HG03175 (cell line): ENCODE measurements around the gene MSLN.

ENCODE experiments used
- ATAC-seq: cut with Tn5 transposase; IDR thresholded peaks from one replicate; pipeline ENCODE4 v1.9.1; 2021; ENCODE audit warnings: mild to moderate bottlenecking, moderate library complexity; ENCODE audit not compliant: unreplicated experiment

The MSLN gene

DNA sequence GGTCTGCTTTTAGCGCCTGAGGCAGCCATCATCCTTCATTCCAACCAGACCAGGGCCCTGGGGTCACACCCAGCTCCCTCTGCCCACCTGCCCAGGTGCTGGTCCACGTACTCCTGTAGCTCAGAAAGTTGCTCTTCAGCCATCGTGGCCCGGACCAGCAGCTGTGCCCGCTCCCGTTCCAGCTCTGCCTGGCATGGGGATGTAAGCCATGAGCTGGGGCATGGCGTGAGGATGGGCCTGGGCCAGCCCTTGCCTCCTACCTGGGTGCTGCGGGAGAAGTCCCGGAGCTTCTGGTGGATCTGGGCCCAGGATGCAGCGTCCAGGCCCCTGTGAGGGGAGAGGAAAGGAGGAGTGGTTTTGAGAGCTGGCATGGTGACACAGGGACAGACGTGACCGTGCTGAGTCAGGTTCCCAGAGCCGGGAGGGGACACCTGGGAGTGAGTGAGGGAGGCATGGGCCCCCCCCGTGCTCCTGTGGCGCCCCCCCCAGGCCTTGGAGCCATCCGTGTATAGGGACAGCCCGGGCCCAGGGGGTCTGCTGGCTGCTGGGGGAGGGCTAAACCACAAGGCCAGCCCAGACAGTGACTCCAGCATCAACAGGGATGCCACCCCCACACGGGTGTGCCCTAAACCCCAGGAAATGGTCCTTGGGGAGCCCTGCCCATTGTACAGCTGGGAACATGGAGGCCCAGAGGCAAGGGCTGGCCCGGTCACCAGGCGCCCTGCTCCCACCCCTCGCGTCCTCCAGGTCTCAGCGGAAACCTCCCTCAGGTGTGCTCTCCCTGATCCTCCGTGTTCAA lies 37.5 kb upstream of the MSLN start:
- ATAC-seq = no peak

GRCh38 chr16:723695-724094 lies 36.8 kb upstream of the MSLN start:
- no peak for ATAC-seq

GRCh38 chr16:724188-725040 lies 36.1 kb upstream of the MSLN start:
- no peak for ATAC-seq

- ATAC-seq = no peak
Measured at GRCh38 chr16:725041-725376, 35.5 kb upstream of the MSLN start.

GRCh38 chr16:725463-726187 lies 34.9 kb upstream of the MSLN start:
- no peak for ATAC-seq

DNA sequence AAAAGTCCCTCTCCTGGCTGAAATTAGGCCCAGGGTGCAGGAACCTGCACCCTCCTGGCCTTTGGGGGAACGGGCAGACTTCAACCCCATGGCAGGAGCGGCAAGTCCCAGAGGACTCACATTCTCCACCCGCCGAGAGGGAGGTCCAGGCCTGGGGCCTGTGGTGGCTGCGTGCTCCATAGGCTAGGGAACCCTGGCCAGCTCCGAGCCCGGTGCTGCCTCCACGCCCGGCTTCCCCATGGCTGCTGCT lies 34.4 kb upstream of the MSLN start:
- ATAC-seq = no peak

- ATAC-seq = peak; percentile 21
Measured at GRCh38 chr16:726438-727290, 33.9 kb upstream of the MSLN start, which contains the start of the genes CCDC78 and HAGHL. CCDC78 (minus strand) TSS chr16:726443; CDS start chr16:726367, 76 bp downstream. HAGHL (plus strand) TSS chr16:727106; CDS start chr16:727510, 404 bp downstream.

DNA sequence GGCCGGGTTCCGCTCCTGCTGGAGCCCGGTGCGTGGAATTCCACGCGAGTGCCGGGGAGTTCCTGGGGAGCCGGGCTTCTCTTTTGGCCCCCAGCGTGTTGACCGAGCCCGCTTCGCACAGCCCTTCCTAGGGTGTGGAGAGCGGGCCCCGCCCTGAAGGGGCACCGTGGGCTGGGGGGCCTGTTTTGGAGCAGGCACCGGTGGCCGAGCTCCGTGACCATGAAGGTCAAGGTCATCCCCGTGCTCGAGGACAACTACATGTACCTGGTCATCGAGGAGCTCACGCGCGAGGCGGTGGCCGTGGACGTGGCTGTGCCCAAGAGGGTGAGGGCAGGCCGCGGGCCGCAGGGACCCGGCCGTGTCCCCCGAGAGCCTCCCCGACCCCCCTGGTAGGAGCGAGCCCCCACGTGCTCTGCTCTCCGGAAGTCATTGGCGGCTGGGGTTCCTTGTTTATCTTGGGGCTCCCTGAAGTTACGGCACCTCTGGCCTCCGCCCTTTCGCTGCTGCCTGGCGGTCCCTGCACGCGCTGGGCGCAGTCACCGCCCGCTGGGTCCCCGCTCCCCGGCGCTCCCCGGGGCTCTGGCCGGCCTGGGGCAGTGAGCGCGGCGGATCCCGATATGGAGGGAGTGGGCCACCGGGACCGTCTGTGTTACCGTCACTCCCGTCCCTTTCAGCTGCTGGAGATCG lies 33.1 kb upstream of the MSLN start:
- ATAC-seq = peak; percentile 10

DNA sequence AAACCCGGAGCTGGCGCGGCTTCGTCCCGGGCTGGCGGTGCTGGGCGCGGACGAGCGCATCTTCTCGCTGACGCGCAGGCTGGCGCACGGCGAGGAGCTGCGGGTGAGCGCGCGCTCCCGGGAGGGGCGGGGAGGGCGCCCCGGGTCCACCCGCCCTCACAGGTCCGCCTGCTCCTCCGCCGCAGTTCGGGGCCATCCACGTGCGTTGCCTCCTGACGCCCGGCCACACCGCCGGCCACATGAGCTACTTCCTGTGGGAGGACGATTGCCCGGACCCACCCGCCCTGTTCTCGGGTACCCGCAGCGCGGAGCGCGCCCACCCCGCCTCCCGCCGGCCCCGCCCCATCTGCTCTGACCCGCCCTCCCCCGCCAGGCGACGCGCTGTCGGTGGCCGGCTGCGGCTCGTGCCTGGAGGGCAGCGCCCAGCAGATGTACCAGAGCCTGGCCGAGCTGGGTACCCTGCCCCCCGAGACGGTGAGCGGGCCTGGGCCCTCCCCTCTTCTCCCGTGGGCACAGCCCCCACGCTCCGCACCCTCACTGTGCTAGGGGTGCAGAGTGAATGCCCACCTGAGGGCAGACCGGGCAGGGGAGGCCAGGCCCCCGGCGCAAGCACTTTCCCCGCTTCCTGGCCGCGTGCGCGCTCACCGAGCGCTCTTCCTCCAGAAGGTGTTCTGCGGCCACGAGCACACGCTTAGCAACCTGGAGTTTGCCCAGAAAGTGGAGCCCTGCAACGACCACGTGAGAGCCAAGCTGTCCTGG lies 32.2 kb upstream of the MSLN start:
- ATAC-seq = peak; percentile 40

- ATAC-seq = no peak
Measured at GRCh38 chr16:728890-729744, 31.4 kb upstream of the MSLN start.

DNA sequence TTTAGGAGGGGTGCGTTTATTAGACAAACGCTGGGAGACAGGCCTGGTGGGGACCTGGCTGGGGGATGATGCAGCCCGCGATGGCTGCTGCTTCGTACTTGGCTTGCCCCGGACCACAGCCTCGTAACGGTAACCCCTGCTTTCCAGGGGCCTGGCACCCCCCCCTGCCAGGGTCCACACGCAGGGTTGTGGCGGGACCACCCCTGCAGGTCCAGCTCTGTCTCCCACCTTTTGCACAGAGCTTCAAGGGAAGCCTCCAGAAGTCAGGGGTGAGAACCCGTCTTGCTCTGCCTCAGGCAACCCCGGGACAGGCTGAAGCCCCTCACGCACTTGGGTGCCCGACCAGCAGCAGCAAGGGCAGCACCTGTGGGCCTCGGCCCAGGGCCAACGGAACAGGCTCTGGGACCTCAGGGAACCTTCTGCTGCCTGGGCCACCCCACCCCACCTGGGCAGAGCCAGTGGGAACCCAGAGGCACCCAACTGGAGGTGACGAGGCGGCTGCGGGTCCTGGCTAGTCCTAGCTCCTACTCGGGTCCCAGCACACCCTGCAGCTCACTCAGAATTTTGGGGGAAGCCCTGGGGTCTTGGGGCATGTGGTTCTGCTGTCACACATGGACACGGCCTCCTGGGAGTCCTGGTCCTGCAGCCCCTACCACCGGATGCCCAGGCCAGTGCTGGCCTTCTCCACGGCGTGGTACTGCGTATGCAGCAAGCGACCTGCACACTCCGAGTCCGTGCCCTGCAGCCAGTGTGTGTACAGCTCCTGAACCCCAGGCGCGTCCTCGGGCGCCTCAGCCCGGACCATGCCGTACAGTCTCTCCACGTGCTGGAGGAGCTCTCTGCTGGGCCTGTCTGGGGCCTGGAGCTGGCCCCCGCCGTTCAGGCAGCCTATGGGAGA lies 30.5 kb upstream of the MSLN start:
- ATAC-seq = no peak

- no peak for ATAC-seq
Measured at GRCh38 chr16:730666-731509, 29.6 kb upstream of the MSLN start.

DNA sequence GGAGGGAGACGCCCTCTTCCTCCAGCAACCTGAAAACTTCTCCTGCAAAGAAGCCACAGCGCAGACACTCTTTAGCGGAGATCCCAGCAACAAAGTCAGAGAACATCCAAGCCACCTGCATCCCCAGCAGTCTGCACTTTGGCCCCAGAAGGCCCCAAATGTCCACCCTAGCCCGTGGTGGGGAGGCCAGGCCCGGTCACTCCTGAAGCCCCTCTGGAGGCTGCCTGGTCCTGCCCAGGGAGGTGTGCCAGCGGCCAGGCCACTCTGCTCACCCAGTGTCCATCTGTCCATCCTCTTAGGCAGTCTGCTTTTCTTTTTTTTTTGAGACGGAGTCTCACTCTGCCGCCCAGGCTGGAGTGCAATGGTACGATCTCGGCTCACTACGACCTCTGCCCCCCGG lies 28.2 kb upstream of the MSLN start:
- ATAC-seq = no peak

DNA sequence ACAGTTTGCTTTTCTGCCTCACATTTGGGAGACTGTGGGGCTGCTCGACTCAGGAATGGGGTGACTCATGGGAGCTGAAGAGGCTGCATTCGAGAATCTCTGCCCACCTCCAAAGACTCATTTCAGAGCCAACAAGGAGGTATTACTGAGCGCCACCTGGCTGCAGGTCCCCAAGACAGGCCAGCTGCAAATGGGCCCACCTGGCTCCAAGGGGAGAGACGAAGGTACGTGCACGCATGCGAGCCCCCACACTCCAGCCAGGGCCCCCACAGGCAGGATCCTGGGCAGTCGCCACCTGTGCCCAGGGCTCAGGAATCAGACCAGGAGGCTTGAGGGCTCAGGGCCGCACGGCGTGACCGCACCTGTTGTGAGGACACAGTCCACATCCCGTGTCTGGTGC lies 27.6 kb upstream of the MSLN start:
- ATAC-seq = no peak

DNA sequence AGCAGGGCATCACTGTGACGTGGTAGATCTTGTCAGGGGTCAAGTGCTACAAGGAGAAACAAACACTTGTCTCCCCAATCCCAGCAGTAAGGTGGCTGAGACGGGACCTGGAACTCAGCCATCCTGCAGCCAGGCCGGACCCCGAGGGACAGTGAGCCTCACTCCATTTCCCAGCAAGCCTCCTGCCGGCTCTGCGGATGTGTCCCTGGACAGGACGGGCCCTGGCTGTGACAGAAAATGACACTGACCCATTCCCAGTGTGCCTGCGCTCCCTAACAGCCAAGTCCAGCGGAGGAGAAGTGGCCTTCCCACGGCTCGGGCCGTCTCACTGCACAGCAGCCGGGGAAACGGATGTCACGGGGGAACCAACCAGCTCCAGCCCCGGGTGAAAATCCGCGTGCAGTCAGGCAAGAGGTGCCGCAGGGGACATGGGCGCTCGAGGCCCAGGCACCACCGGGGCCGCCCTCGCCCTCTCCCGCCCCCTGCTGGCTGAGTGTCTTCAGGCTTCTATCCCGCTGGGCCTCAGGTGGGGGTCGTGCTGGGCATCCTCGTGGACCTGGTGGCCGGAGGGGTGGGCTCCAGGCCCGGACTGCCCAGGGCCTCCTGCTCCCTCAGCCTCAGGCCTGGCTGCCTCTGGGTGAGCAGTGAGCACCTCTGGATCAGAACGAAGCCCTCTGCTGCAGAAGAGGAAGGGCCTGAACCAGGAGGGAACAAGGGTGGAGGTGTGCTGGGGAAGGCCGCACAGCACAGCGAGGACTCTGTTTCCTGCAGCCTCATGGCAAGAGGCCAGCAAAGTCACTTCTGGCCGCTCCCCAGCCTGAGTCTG lies 26.9 kb upstream of the MSLN start:
- ATAC-seq = no peak
